IMR-90 (cell line): ENCODE measurements around the gene RFPL3. TPM values are rescaled to one million over a fixed set of nuclear protein-coding genes. Genes with fewer than 3 reads are reported as not detected.

Source experiments
- ATAC-seq: fragments of 200-7000 bp; cut with Tn5 transposase; 2 replicates; pipeline ENCODE4 v1.9.1; 2020; ENCODE audit warnings: low read depth, mild to moderate bottlenecking, moderate library complexity
- BruUV-seq: library from RNA; stranded (reverse); fragments of 400-500 nt; replicated peaks from 2 replicates; lab custom pipeline; 2021; lab: Mats Ljungman, UMichigan
- CTCF ChIA-PET: fragments of 300-600 bp; formaldehyde crosslinking; extraction: SDS; loops from one replicate; lab custom pipeline; 2021; ENCODE audit warnings: antibody characterized with exemption; lab: Yijun Ruan, JAX
- POLR2A ChIA-PET: fragments of 300-600 bp; sonication (Branson Sonifier 250); formaldehyde crosslinking; loops from one replicate; lab custom pipeline; 2022; ENCODE audit warnings: antibody characterized with exemption; ENCODE audit not compliant: unreplicated experiment; lab: Charles Lee
- DNase-seq: peaks from one replicate; pipeline ENCODE4 v3.0.0; 2013
- H2AFZ ChIP-seq: replicated peaks from 2 replicates; pipeline ENCODE3; 2013; ENCODE audit warnings: low read length, mild to moderate bottlenecking; ENCODE audit not compliant: poor library complexity
- H2AK5ac ChIP-seq: 2 replicates; pipeline ENCODE4 v1.6.1; 2013; ENCODE audit warnings: low read depth, low read length, inconsistent platforms
- H2AK9ac ChIP-seq: replicated peaks from 2 replicates; pipeline ENCODE3; 2013; ENCODE audit warnings: mild to moderate bottlenecking, low read depth, low read length, moderate library complexity; ENCODE audit not compliant: poor library complexity
- H2BK120ac ChIP-seq: 2 replicates; pipeline ENCODE4 v1.6.1; 2013; ENCODE audit warnings: low read depth, low read length, inconsistent platforms
- H2BK15ac ChIP-seq: 3 replicates; pipeline ENCODE4 v1.6.1; 2013; ENCODE audit warnings: low read depth, low read length, inconsistent platforms
- H2BK20ac ChIP-seq: 2 replicates; pipeline ENCODE4 v1.6.1; 2013; ENCODE audit warnings: low read depth, mild to moderate bottlenecking, inconsistent platforms, low read length, moderate library complexity
- H2BK5ac ChIP-seq: 2 replicates; pipeline ENCODE4 v1.6.1; 2013; ENCODE audit warnings: mild to moderate bottlenecking, low read depth, low read length, inconsistent platforms; ENCODE audit not compliant: poor library complexity, severe bottlenecking
- H3K14ac ChIP-seq: replicated peaks from 2 replicates; pipeline ENCODE4 v1.6.1; 2013; ENCODE audit warnings: low read depth, low read length, inconsistent platforms
- H3K18ac ChIP-seq: 2 replicates; pipeline ENCODE4 v1.6.1; 2013; ENCODE audit warnings: low read depth, low read length, control low read depth
- H3K23ac ChIP-seq: 2 replicates; pipeline ENCODE4 v1.6.1; 2013; ENCODE audit warnings: low read depth, low read length, inconsistent platforms
- H3K27ac ChIP-seq: 2 replicates; pipeline ENCODE4 v1.5.1; 2013; ENCODE audit warnings: mild to moderate bottlenecking, control low read depth, low read length; ENCODE audit not compliant: insufficient read depth
- H3K27me3 ChIP-seq: 2 replicates; pipeline ENCODE4 v1.6.1; 2013; ENCODE audit warnings: low read length; ENCODE audit not compliant: control insufficient read depth, insufficient read depth
- H3K36me3 ChIP-seq: 2 replicates; pipeline ENCODE4 v1.6.1; 2013; ENCODE audit warnings: low read length, mixed read lengths; ENCODE audit not compliant: control insufficient read depth, insufficient read depth
- H3K4ac ChIP-seq: 2 replicates; pipeline ENCODE4 v1.6.1; 2013; ENCODE audit warnings: low read depth, low read length, inconsistent platforms
- H3K4me1 ChIP-seq: 2 replicates; pipeline ENCODE4 v1.6.1; 2013; ENCODE audit warnings: low read length, mixed read lengths; ENCODE audit not compliant: control insufficient read depth, insufficient read depth
- H3K4me2 ChIP-seq: 2 replicates; pipeline ENCODE4 v1.6.1; 2013; ENCODE audit warnings: low read depth, mild to moderate bottlenecking, control low read depth, low read length, moderate library complexity
- H3K4me3 ChIP-seq: 2 replicates; pipeline ENCODE4 v1.5.1; 2013; ENCODE audit warnings: low read depth, mild to moderate bottlenecking, control low read depth, low read length, moderate library complexity; ENCODE audit not compliant: insufficient read depth
- H3K56ac ChIP-seq: 2 replicates; pipeline ENCODE4 v1.6.1; 2013; ENCODE audit warnings: low read length, inconsistent platforms; ENCODE audit not compliant: insufficient read depth; ENCODE audit errors: extremely low read depth
- H3K79me1 ChIP-seq, 2 experiments: 2 replicates each; pipeline ENCODE4 v1.6.1; 2013; ENCODE audit warnings: low read length in 2 of 2, inconsistent platforms in 1 of 2, low read depth in 1 of 2
- H3K9ac ChIP-seq: 2 replicates; pipeline ENCODE4 v1.6.1; 2013; ENCODE audit warnings: low read depth, low read length, control low read depth
- H3K9me1 ChIP-seq: 2 replicates; pipeline ENCODE4 v1.6.1; 2013; ENCODE audit warnings: low read length, inconsistent platforms; ENCODE audit not compliant: insufficient read depth
- H3K9me3 ChIP-seq: 2 replicates; pipeline ENCODE4 v1.6.1; 2013; ENCODE audit warnings: low read length; ENCODE audit not compliant: control insufficient read depth, insufficient read depth
- H4K20me1 ChIP-seq: 2 replicates; pipeline ENCODE4 v1.6.1; 2013; ENCODE audit warnings: low read length, inconsistent platforms; ENCODE audit not compliant: insufficient read depth
- H4K5ac ChIP-seq: 2 replicates; pipeline ENCODE4 v1.6.1; 2013; ENCODE audit warnings: mild to moderate bottlenecking, low read depth, low read length, control low read depth
- H4K8ac ChIP-seq, 2 experiments: 2 replicates each; pipeline ENCODE4 v1.6.1; 2013; ENCODE audit warnings: low read depth in 2 of 2, low read length in 2 of 2, control low read depth in 1 of 2, inconsistent platforms in 1 of 2
- H4K91ac ChIP-seq: 2 replicates; pipeline ENCODE4 v1.6.1; 2013; ENCODE audit warnings: low read depth, low read length, inconsistent platforms; ENCODE audit not compliant: insufficient read depth
- BHLHE40 ChIP-seq: fragments of 150-350 bp; IDR thresholded peaks from 2 replicates; pipeline ENCODE4 v1.6.1; 2016; ENCODE audit warnings: mild to moderate bottlenecking, low read depth, low read length
- CEBPB ChIP-seq: IDR thresholded peaks from 2 replicates; pipeline ENCODE4 v1.6.1; 2012; ENCODE audit warnings: low read depth, low read length, improper control_type of control experiment
- CHD1 ChIP-seq: IDR thresholded peaks from 2 replicates; pipeline ENCODE4 v1.6.1; 2012; ENCODE audit warnings: low read depth, low read length, improper control_type of control experiment
- CTCF ChIP-seq: conservative IDR thresholded peaks from 2 replicates; pipeline ENCODE4 v1.5.1; 2012; ENCODE audit warnings: mild to moderate bottlenecking, low read depth, low read length, improper control_type of control experiment
- ELK1 ChIP-seq: fragments of 150-350 bp; IDR thresholded peaks from 2 replicates; pipeline ENCODE4 v1.6.1; 2016; ENCODE audit warnings: low read depth, mild to moderate bottlenecking, low read length, moderate library complexity, borderline replicate concordance
- FOS ChIP-seq: fragments of 150-350 bp; IDR thresholded peaks from 2 replicates; pipeline ENCODE4 v1.6.1; 2016; ENCODE audit warnings: low read depth, low read length
- MAFK ChIP-seq: IDR thresholded peaks from 2 replicates; pipeline ENCODE4 v1.6.1; 2012; ENCODE audit warnings: low read depth, low read length, improper control_type of control experiment
- MAZ ChIP-seq: IDR thresholded peaks from 2 replicates; pipeline ENCODE4 v1.6.1; 2012; ENCODE audit warnings: low read depth, mild to moderate bottlenecking, low read length, improper control_type of control experiment, moderate library complexity, borderline replicate concordance
- MXI1 ChIP-seq: IDR thresholded peaks from 2 replicates; pipeline ENCODE4 v1.6.1; 2012; ENCODE audit warnings: low read depth, mild to moderate bottlenecking, low read length, moderate library complexity, borderline replicate concordance
- NFE2L2 ChIP-seq: fragments of 150-350 bp; IDR thresholded peaks from 2 replicates; pipeline ENCODE4 v1.6.1; 2016; ENCODE audit warnings: low read depth, mild to moderate bottlenecking, low read length
- POLR2A ChIP-seq: IDR thresholded peaks from 2 replicates; pipeline ENCODE4 v1.6.1; 2012; ENCODE audit warnings: mild to moderate bottlenecking, low read depth, low read length
- RAD21 ChIP-seq: IDR thresholded peaks from 2 replicates; pipeline ENCODE4 v1.6.1; 2012; ENCODE audit warnings: low read length, improper control_type of control experiment
- RCOR1 ChIP-seq: IDR thresholded peaks from 2 replicates; pipeline ENCODE4 v1.6.1; 2012; ENCODE audit warnings: mild to moderate bottlenecking, low read length, improper control_type of control experiment; ENCODE audit not compliant: insufficient replicate concordance
- RFX5 ChIP-seq: IDR thresholded peaks from 2 replicates; pipeline ENCODE4 v1.8.0; 2012; ENCODE audit warnings: low read depth, mild to moderate bottlenecking, low read length, moderate library complexity
- SMC3 ChIP-seq: fragments of 150-350 bp; IDR thresholded peaks from 2 replicates; pipeline ENCODE4 v1.6.1; 2016; ENCODE audit warnings: low read depth, mild to moderate bottlenecking, antibody characterized with exemption, low read length, moderate library complexity
- WGBS, 2 experiments: methylation state at CpG; one replicate each; pipeline versions ENCODE4 v1.1.5 to v1.1.7; 2013; ENCODE audit warnings: missing lambda C conversion rate in 2 of 2; ENCODE audit not compliant: insufficient read length in 1 of 2; ENCODE audit errors: extremely low coverage in 2 of 2; 5-methylcytosine and 5-hydroxymethylcytosine counted together
- dilution Hi-C: fragments of 300-500 bp; cut with HindIII; formaldehyde crosslinking; loops from one replicate; pipeline ENCODE4 v1.14.3; 2018; ENCODE audit warnings: low sequenced_read_pairs; ENCODE audit not compliant: unreplicated experiment
- in situ Hi-C: fragments of 300-500 bp; cut with MboI; formaldehyde crosslinking; loops from 3 replicates; pipeline ENCODE4 v1.14.3; 2019; ENCODE audit warnings: low sequenced_read_pairs, inconsistent platforms, mixed read lengths
- intact Hi-C: fragments of 100-400 bp; cut with micrococcal nuclease; formaldehyde crosslinking; loops from 2 replicates; pipeline ENCODE4 v1.10.0; 2022
- polyA plus RNA-seq, 3 experiments: library from polyadenylated mRNA; depleted of rRNA; stranded (reverse); fragments of >200 nt; gene quantifications; 2 replicates each; pipeline ENCODE4 v1.2.3, GENCODE V29; 2012; ENCODE audit warnings: low replicate concordance in 1 of 3
- total RNA-seq: library from RNA; depleted of rRNA; stranded (reverse); fragments of >200 nt; gene quantifications from 2 replicates; pipeline ENCODE4 v1.2.3, GENCODE V29; 2012
- TF ChIP-seq, protein P1 (sequence below): fragments of 150-350 bp; IDR thresholded peaks from 2 replicates; pipeline ENCODE4 v1.6.1; 2017; ENCODE audit warnings: mild to moderate bottlenecking, antibody characterized with exemption, low read length, low read depth

RFPL3 gene
- total and polyA plus RNA-seq, 2 of the 4 experiments (the other 2 are of a cell fraction): not detected

- Histone ChIP-seq H3K23ac (no peak overlapping the region), H3K56ac (no peak overlapping the region), H4K20me1 (no peaks in the 10 kb centered on the region), H3K36me3 (no peaks in the 10 kb centered on the region), H3K9me3 (no peaks in the 10 kb centered on the region), H4K91ac (no peak overlapping the region), H2BK15ac (no peak overlapping the region), H3K4me2 (no peak overlapping the region), H4K5ac (no peak overlapping the region), H2BK5ac (no peak overlapping the region), H3K27ac (no peak overlapping the region), H3K9ac (no peak overlapping the region), H3K4ac (no peak overlapping the region), H2AK5ac (no peak overlapping the region), H3K18ac (no peak overlapping the region), H3K27me3 (no peaks in the 10 kb centered on the region), H3K4me1 (no peaks in the 10 kb centered on the region), H2BK120ac (no peak overlapping the region), H2BK20ac (no peak overlapping the region), H4K8ac (no peak overlapping the region), H2AK9ac (no peak overlapping the region), H3K4me3 (no peak overlapping the region), H3K9me1 (no peaks in the 10 kb centered on the region), H3K14ac (no peak overlapping the region), H2AFZ (no peak overlapping the region), H3K79me1 (no peaks in the 10 kb centered on the region)
- TF ChIP-seq MAFK: no peak
- no peak for TF ChIP-seq BHLHE40
- TF ChIP-seq SMC3: no peak
- no peak for TF ChIP-seq CEBPB
- TF ChIP-seq, protein P1, sequence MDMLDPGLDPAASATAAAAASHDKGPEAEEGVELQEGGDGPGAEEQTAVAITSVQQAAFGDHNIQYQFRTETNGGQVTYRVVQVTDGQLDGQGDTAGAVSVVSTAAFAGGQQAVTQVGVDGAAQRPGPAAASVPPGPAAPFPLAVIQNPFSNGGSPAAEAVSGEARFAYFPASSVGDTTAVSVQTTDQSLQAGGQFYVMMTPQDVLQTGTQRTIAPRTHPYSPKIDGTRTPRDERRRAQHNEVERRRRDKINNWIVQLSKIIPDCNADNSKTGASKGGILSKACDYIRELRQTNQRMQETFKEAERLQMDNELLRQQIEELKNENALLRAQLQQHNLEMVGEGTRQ: no peak
- TF ChIP-seq MXI1: no peak
- no peak for TF ChIP-seq CTCF
- no peak for TF ChIP-seq POLR2A
- TF ChIP-seq CHD1: no peak
- no peak for TF ChIP-seq RAD21
- no peak for TF ChIP-seq NFE2L2
- TF ChIP-seq MAZ: no peak
- no peak for TF ChIP-seq RFX5
- no peak for TF ChIP-seq RCOR1
- TF ChIP-seq FOS: no peak
- no peak for TF ChIP-seq ELK1
- DNase-seq: no peak
- ChIA-PET POLR2A (no interaction called here), CTCF (no interaction called here)
- dilution Hi-C loops: no loop called here
- intact Hi-C loops: no loop called here
- ATAC-seq: no peak
- in situ Hi-C loops: no loop called here
- WGBS, 2 experiments: no CpG with 5 or more reads among the region's 4 CpGs
- BruUV-seq: no TSS peak
Observed at GRCh38 chr22:32312748-32313147, 44.9 kb upstream of the RFPL3 start.
